Measurements from ENCODE around the gene TMEM151B. TPM values are rescaled to one million over a fixed set of nuclear protein-coding genes. Genes with fewer than 3 reads are reported as not detected.

TMEM151B gene
- total RNA-seq, 2 donors from 2014 or later, result 0.05 to 0.19 TPM

GRCh38 chr6:44272529-44272928 lies 2.3 kb downstream of the TMEM151B start:
- ATAC-seq (replicated peaks), result no peak
- H3K27me3 Mint-ChIP-seq, result peaks cover 55% of the 10 kb centered on the region
- no peaks in the 10 kb centered on the region for H3K9me3 Mint-ChIP-seq
- no peaks in the 10 kb centered on the region for H3K4me1 Mint-ChIP-seq
- H3K4me3 Mint-ChIP-seq, result no peak overlapping the region
- no peak overlapping the region for H3K27ac Mint-ChIP-seq
- no peaks in the 10 kb centered on the region for H3K36me3 Mint-ChIP-seq (ENCODE audit: low read depth)

GRCh38 chr6:44272999-44273566 lies 2.8 kb downstream of the TMEM151B start:
- ATAC-seq (replicated peaks), result no peak
- no peak overlapping the region for H3K27ac Mint-ChIP-seq
- no peaks in the 10 kb centered on the region for H3K36me3 Mint-ChIP-seq (ENCODE audit: low read depth)
- H3K4me1 Mint-ChIP-seq, result no peaks in the 10 kb centered on the region
- peaks cover 60% of the 10 kb centered on the region for H3K27me3 Mint-ChIP-seq
- H3K9me3 Mint-ChIP-seq, result no peaks in the 10 kb centered on the region
- no peak overlapping the region for H3K4me3 Mint-ChIP-seq

- H3K9me3 Mint-ChIP-seq, result no peaks in the 10 kb centered on the region
- no peak overlapping the region for H3K27ac Mint-ChIP-seq
- no peaks in the 10 kb centered on the region for H3K36me3 Mint-ChIP-seq (ENCODE audit: low read depth)
- H3K27me3 Mint-ChIP-seq, result peaks cover 60% of the 10 kb centered on the region
- ATAC-seq (replicated peaks), result no peak
- H3K4me3 Mint-ChIP-seq, result no peak overlapping the region
- no peaks in the 10 kb centered on the region for H3K4me1 Mint-ChIP-seq
Measured at GRCh38 chr6:44273617-44274016, 3.4 kb downstream of the TMEM151B start.

- Mint-ChIP-seq H3K9me3 (no peaks in the 10 kb centered on the region), H3K4me3 (no peak overlapping the region), H3K4me1 (peaks cover 5% of the 10 kb centered on the region), H3K36me3 (ENCODE audit: low read depth) (no peaks in the 10 kb centered on the region), H3K27ac (no peak overlapping the region), H3K27me3 (peaks cover 49% of the 10 kb centered on the region)
- no peak for ATAC-seq (replicated peaks)
Measured at GRCh38 chr6:44275271-44275748, 5.1 kb downstream of the TMEM151B start.

DNA sequence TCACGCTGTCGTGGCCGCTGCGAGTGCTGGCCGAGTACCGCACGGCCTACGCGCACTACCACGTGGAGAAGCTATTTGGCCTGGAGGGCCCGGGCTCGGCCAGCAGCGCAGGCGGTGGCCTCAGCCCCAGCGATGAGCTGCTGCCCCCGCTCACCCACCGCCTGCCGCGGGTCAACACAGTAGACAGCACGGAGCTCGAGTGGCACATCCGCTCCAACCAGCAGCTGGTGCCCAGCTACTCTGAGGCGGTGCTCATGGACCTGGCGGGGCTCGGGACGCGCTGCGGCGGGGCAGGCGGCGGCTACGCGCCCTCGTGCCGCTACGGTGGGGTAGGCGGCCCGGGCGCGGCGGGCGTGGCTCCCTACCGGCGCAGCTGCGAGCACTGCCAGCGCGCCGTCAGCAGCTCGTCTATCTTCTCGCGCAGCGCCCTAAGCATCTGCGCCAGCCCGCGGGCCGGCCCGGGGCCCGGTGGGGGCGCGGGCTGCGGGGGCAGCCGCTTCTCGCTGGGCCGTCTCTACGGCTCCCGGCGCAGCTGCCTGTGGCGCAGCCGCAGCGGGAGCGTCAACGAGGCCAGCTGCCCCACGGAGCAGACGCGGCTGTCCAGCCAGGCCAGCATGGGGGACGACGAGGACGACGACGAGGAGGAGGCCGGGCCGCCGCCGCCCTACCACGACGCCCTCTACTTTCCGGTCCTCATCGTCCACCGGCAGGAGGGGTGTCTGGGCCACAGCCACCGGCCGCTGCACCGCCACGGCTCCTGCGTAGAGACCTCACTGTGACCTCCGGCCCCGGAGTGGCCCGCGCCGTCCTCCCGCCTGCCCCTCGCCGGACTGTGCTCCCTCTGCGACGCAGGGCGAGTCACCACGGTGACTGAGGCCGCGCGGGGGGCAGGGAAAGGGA lies 5.7 kb downstream of the TMEM151B start:
- Mint-ChIP-seq H3K4me3 (no peak overlapping the region), H3K36me3 (ENCODE audit: low read depth) (no peaks in the 10 kb centered on the region), H3K9me3 (no peaks in the 10 kb centered on the region), H3K27me3 (peaks cover 48% of the 10 kb centered on the region), H3K4me1 (peaks cover 5% of the 10 kb centered on the region), H3K27ac (no peak overlapping the region)
- ATAC-seq (replicated peaks), result peak; percentile 27

GRCh38 chr6:44276667-44277640 lies 6.7 kb downstream of the TMEM151B start:
- no peaks in the 10 kb centered on the region for H3K9me3 Mint-ChIP-seq
- ATAC-seq (replicated peaks), result no peak
- H3K27ac Mint-ChIP-seq, result no peak overlapping the region
- H3K4me3 Mint-ChIP-seq, result peak overlapping the region; percentile 17
- H3K36me3 Mint-ChIP-seq (ENCODE audit: low read depth), result no peaks in the 10 kb centered on the region
- H3K27me3 Mint-ChIP-seq, result peaks cover 40% of the 10 kb centered on the region
- peaks cover 5% of the 10 kb centered on the region for H3K4me1 Mint-ChIP-seq

DNA sequence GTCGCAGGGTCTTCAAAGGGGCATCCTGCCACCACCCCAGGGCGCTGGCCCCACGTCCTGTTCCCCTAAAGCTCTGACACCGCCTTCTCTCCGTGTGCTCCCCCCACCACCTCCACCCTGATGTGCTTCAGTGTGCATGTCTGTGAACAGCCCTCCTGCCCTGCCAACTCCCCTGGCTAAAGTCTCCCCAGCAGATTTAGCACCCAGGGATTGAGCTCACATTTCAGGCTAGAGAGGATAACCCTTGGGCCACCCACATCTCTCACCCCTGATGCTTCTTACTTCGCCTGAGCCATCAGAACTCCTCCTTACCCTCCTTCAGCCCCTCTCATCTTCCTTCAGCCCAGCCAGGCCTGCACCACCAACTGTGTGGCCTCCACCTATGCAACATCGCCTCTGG lies 7.5 kb downstream of the TMEM151B start:
- H3K4me3 Mint-ChIP-seq, result no peak overlapping the region
- no peak overlapping the region for H3K27ac Mint-ChIP-seq
- ATAC-seq (replicated peaks), result no peak
- H3K9me3 Mint-ChIP-seq, result no peaks in the 10 kb centered on the region
- H3K27me3 Mint-ChIP-seq, result peaks cover 32% of the 10 kb centered on the region
- no peaks in the 10 kb centered on the region for H3K36me3 Mint-ChIP-seq (ENCODE audit: low read depth)
- H3K4me1 Mint-ChIP-seq, result peaks cover 5% of the 10 kb centered on the region

DNA sequence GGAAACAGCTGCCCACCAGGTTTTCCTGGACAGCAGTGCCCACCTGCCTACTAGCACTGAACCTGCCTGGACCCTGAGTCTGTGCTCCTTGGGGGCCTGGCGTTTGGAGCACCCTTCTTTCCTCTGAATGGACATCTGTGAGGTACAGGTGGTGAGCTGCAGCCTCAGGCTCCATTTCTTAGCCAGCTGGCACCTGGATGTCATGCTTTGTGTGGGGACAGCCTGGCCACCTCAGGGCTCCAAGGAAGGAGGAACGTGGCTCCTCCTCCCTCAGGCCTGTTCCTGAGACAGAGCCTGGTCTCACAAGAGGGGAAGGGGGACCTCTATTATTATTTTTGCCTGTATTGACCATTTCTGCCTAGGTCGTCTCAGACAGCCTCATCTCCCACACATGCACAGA lies 8.1 kb downstream of the TMEM151B start:
- Mint-ChIP-seq H3K27me3 (peaks cover 27% of the 10 kb centered on the region), H3K9me3 (no peaks in the 10 kb centered on the region), H3K4me3 (no peak overlapping the region), H3K4me1 (peaks cover 5% of the 10 kb centered on the region), H3K27ac (no peak overlapping the region), H3K36me3 (ENCODE audit: low read depth) (no peaks in the 10 kb centered on the region)
- ATAC-seq (replicated peaks), result no peak

DNA sequence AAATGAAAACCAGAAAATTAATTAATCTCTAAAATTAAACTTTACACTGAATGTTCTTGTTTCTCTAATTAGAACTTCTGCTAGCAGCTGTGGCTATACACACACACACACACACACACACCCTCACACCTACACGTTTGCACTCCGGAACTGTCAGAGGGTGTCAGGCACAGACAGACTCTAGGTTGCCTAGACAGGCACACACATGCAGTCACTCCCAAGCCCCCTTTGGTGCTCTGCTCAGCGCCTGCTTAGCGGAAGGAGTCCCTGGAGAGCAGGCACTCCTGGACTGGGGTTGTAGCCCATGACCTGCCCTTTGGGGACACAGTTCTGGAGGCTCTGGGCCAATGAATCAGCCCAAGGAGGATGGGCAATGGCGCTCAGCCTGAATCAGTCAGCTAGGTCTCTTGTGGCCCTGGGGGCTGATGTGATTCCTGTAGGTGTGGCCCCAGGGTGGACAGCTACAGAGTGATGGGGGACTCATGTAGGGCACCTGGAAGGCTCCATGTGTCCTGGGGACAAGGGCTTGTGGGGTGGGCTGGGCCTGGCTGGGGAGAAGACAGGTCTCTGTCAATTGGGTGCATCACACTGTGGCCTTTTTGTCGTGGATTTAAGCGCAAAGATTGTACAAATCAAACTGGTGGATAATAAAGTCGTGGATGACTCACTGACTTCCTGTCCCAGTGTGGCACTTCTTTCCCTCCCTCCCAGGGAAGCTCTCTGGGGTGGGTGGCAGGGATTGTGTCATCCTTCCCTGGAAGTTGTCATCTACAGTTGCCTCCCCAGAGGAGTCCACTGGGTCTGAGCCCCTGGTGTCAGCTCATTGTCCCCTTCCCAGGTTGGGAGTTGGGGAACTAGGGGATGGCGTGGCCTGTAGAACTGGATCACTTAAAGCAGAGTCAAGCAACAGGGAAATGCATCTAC lies 8.8 kb downstream of the TMEM151B start:
- no peak overlapping the region for H3K4me3 Mint-ChIP-seq
- H3K27me3 Mint-ChIP-seq, result peaks cover 26% of the 10 kb centered on the region
- no peak for ATAC-seq (replicated peaks)
- H3K27ac Mint-ChIP-seq, result no peak overlapping the region
- no peaks in the 10 kb centered on the region for H3K9me3 Mint-ChIP-seq
- no peaks in the 10 kb centered on the region for H3K36me3 Mint-ChIP-seq (ENCODE audit: low read depth)
- peaks cover 5% of the 10 kb centered on the region for H3K4me1 Mint-ChIP-seq

- Mint-ChIP-seq H3K9me3 (no peaks in the 10 kb centered on the region), H3K27me3 (peaks cover 36% of the 10 kb centered on the region), H3K36me3 (ENCODE audit: low read depth) (no peaks in the 10 kb centered on the region), H3K27ac (no peak overlapping the region), H3K4me1 (peaks cover 2% of the 10 kb centered on the region), H3K4me3 (no peak overlapping the region)
- no peak for ATAC-seq (replicated peaks)
Measured at GRCh38 chr6:44284121-44284520, 13.9 kb downstream of the TMEM151B start.

DNA sequence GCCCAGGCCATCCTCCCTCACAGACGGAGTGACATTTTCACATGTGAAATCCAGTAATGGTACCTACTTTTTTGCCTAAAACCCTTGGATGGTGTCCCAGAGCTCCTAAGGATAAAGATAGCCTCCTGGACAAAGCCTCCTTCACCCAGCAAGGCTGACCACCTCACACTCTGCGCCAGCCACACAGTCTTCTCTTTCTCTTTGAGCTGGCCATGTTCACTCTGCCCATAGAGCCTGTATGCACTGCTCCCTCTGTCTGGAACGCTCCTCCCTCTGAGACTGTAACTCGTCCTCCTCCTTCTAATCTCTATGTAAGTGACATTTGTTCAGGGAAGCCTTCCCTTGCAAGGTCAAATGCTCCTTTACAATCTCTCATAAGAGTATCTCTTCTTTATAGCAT lies 14.6 kb downstream of the TMEM151B start:
- no peaks in the 10 kb centered on the region for H3K9me3 Mint-ChIP-seq
- H3K4me1 Mint-ChIP-seq, result no peaks in the 10 kb centered on the region
- H3K27me3 Mint-ChIP-seq, result peaks cover 39% of the 10 kb centered on the region
- no peak for ATAC-seq (replicated peaks)
- no peak overlapping the region for H3K27ac Mint-ChIP-seq
- no peak overlapping the region for H3K4me3 Mint-ChIP-seq
- H3K36me3 Mint-ChIP-seq (ENCODE audit: low read depth), result no peaks in the 10 kb centered on the region

- H3K36me3 Mint-ChIP-seq (ENCODE audit: low read depth), result no peaks in the 10 kb centered on the region
- peaks cover 46% of the 10 kb centered on the region for H3K27me3 Mint-ChIP-seq
- H3K9me3 Mint-ChIP-seq, result no peaks in the 10 kb centered on the region
- ATAC-seq (replicated peaks), result no peak
- no peak overlapping the region for H3K4me3 Mint-ChIP-seq
- H3K27ac Mint-ChIP-seq, result no peak overlapping the region
- H3K4me1 Mint-ChIP-seq, result no peaks in the 10 kb centered on the region
Measured at GRCh38 chr6:44285552-44286284, 15.5 kb downstream of the TMEM151B start.

DNA sequence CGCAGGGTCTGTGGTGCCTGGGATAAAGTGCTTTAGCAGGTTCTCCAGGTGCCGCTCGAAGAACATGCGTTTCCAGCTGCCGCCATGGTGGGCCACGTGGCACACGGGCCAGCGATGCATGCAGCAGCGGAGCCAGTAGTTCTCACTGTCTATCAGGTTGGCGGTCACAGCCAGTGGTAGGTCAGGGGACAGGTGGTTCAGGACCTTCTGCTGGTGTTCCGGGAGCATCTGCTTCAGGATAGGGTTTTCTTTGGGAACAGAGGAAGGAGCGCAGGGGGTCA lies 16.0 kb downstream of the TMEM151B start:
- Mint-ChIP-seq H3K36me3 (ENCODE audit: low read depth) (no peaks in the 10 kb centered on the region), H3K27ac (no peak overlapping the region), H3K27me3 (peaks cover 49% of the 10 kb centered on the region), H3K9me3 (no peaks in the 10 kb centered on the region), H3K4me1 (no peaks in the 10 kb centered on the region), H3K4me3 (no peak overlapping the region)
- ATAC-seq (replicated peaks), result no peak

Measured in activated T-helper 17 cell treated with anti-CD3 and anti-CD28 coated beads, Interleukin-2, amount 50 U/mL, for 72 hours (primary cell).